Ectodermal cell (in vitro differentiated cells): ENCODE results near the gene OR6S1.

Experiments
- H3K27ac ChIP-seq: 2 replicates; pipeline ENCODE4 v1.7.0; 2013; ENCODE audit warnings: mild to moderate bottlenecking, low read depth, low read length; ENCODE audit not compliant: insufficient read depth, poor library complexity, severe bottlenecking
- H3K27me3 ChIP-seq: 2 replicates; pipeline ENCODE4 v1.7.0; 2013; ENCODE audit warnings: mild to moderate bottlenecking, low read length; ENCODE audit not compliant: insufficient read depth, control insufficient read depth, poor library complexity, severe bottlenecking
- H3K36me3 ChIP-seq: one replicate; pipeline ENCODE4 v1.7.0; 2013; ENCODE audit warnings: low read length; ENCODE audit not compliant: control insufficient read depth, insufficient read depth
- H3K4me1 ChIP-seq: one replicate; pipeline ENCODE4 v1.7.0; 2013; ENCODE audit warnings: low read length; ENCODE audit not compliant: control insufficient read depth, insufficient read depth
- H3K4me3 ChIP-seq: 2 replicates; pipeline ENCODE4 v1.7.0; 2013; ENCODE audit warnings: low read depth, low read length, control low read depth; ENCODE audit not compliant: insufficient read depth
- H3K9me3 ChIP-seq: 2 replicates; pipeline ENCODE4 v1.7.0; 2013; ENCODE audit warnings: mild to moderate bottlenecking, low read length, moderate library complexity; ENCODE audit not compliant: control insufficient read depth
- WGBS, 2 experiments: methylation state at CpG; one replicate each; pipeline ENCODE4 v1.1.7; 2013; ENCODE audit warnings: missing lambda C conversion rate in 2 of 2; 5-methylcytosine and 5-hydroxymethylcytosine counted together

The OR6S1 gene

GRCh38 chr14:20591235-20591634 lies 50.3 kb downstream of the OR6S1 start, which contains the start of gene RNASE12:
Gene RNASE12 (minus strand): TSS chr14:20591376. CDS start chr14:20590723, 653 bp downstream.
- H3K9me3 ChIP-seq = no peaks in the 10 kb centered on the region
- no peaks in the 10 kb centered on the region for H3K4me1 ChIP-seq
- no peak within 1 kb of the TSS for H3K27ac ChIP-seq
- no peaks in the 10 kb centered on the region for H3K27me3 ChIP-seq
- 88 to 90% methylated on average over 4 of the region's 4 CpGs for WGBS, 2 experiments
- H3K36me3 ChIP-seq = no peaks in the 10 kb centered on the region
- H3K4me3 ChIP-seq = no peak within 1 kb of the TSS
